Keratinocyte (primary cell): ENCODE measurements around the gene CTIF. TPM values are rescaled to one million over a fixed set of nuclear protein-coding genes. Genes with fewer than 3 reads are reported as not detected.

Source experiments
- DNase-seq: peaks from one replicate; pipeline ENCODE4 v3.0.0-alpha.2; 2011; ENCODE audit warnings: low read depth, missing footprints, low spot score
- FAIRE-seq: peaks from 2 replicates; lab custom pipeline; 2011; peaks lifted over from hg19 to GRCh38; lab: Jason Lieb, UNC
- H2AFZ ChIP-seq: 2 replicates; pipeline ENCODE4 v1.6.0; 2012; ENCODE audit warnings: low read length, control low read depth, inconsistent platforms; ENCODE audit not compliant: control insufficient read depth
- H3K27ac ChIP-seq: 2 replicates; pipeline ENCODE4 v1.5.1; 2011; ENCODE audit warnings: low read length; ENCODE audit not compliant: control insufficient read depth, insufficient read depth
- H3K27me3 ChIP-seq: 3 replicates; pipeline ENCODE4 v1.6.0; 2011; ENCODE audit warnings: low read length; ENCODE audit not compliant: control insufficient read depth, insufficient read depth; ENCODE audit errors: extremely low read depth
- H3K36me3 ChIP-seq, 2 experiments: 2 replicates in 1 of 2; 3 replicates in 1 of 2; pipeline ENCODE4 v1.5.1; 2011; ENCODE audit warnings: low read length in 2 of 2, mild to moderate bottlenecking in 1 of 2; ENCODE audit not compliant: control insufficient read depth in 2 of 2, insufficient read depth in 2 of 2; ENCODE audit errors: extremely low read depth in 1 of 2
- H3K4me1 ChIP-seq: 3 replicates; pipeline ENCODE4 v1.5.1; 2011; ENCODE audit warnings: low read length; ENCODE audit not compliant: control insufficient read depth, insufficient read depth; ENCODE audit errors: extremely low read depth
- H3K4me2 ChIP-seq: 3 replicates; pipeline ENCODE4 v1.6.0; 2011; ENCODE audit warnings: low read depth, low read length; ENCODE audit not compliant: control insufficient read depth, insufficient read depth; ENCODE audit errors: extremely low read depth
- H3K4me3 ChIP-seq, 3 experiments: fragments of 200-600 bp in 1 of 3; sonication (generic) in 1 of 3; 2 replicates in 2 of 3; 3 replicates in 1 of 3; pipeline ENCODE4 v1.5.1; 2011 to 2016; ENCODE audit warnings: low read length in 3 of 3, mild to moderate bottlenecking in 3 of 3, control low read depth in 2 of 3, inconsistent platforms in 1 of 3, low read depth in 1 of 3, mixed read lengths in 1 of 3, mixed run types in 1 of 3, moderate library complexity in 1 of 3; ENCODE audit not compliant: control insufficient read depth in 2 of 3, insufficient read depth in 2 of 3; ENCODE audit errors: extremely low read depth in 1 of 3
- H3K79me2 ChIP-seq: 2 replicates; pipeline ENCODE4 v1.6.0; 2012; ENCODE audit warnings: low read length; ENCODE audit not compliant: control insufficient read depth, insufficient read depth
- H3K9ac ChIP-seq: 3 replicates; pipeline ENCODE4 v1.6.0; 2011; ENCODE audit warnings: low read length; ENCODE audit not compliant: control insufficient read depth, insufficient read depth; ENCODE audit errors: extremely low read depth
- H3K9me1 ChIP-seq: 3 replicates; pipeline ENCODE4 v1.6.0; 2011; ENCODE audit warnings: low read length; ENCODE audit not compliant: control insufficient read depth, insufficient read depth; ENCODE audit errors: extremely low read depth
- H3K9me3 ChIP-seq: 2 replicates; pipeline ENCODE4 v1.5.1; 2012; ENCODE audit warnings: low read depth, low read length; ENCODE audit not compliant: control insufficient read depth
- H4K20me1 ChIP-seq: 3 replicates; pipeline ENCODE4 v1.6.0; 2011; ENCODE audit warnings: low read length; ENCODE audit not compliant: control insufficient read depth, insufficient read depth; ENCODE audit errors: extremely low read depth
- CTCF ChIP-seq, 3 experiments: IDR thresholded peaks in 1 of 3; conservative IDR thresholded peaks in 1 of 3; optimal IDR thresholded peaks in 1 of 3; 2 replicates in 2 of 3; 3 replicates in 1 of 3; pipeline versions ENCODE3 to v1.5.1; 2011; ENCODE audit warnings: low read length in 3 of 3, mild to moderate bottlenecking in 3 of 3, moderate library complexity in 2 of 3, control low read depth in 1 of 3, inconsistent platforms in 1 of 3; ENCODE audit not compliant: insufficient read depth in 2 of 3; ENCODE audit errors: extremely low read depth in 1 of 3
- EZH2 ChIP-seq: IDR thresholded peaks from one replicate; pipeline ENCODE4 v1.6.1; 2012; ENCODE audit warnings: inconsistent platforms, mild to moderate bottlenecking, low read length, moderate library complexity
- dilution Hi-C: fragments of 300-500 bp; cut with MboI; formaldehyde crosslinking; loops from one replicate; pipeline ENCODE4 v1.7.0; 2020; ENCODE audit warnings: low sequenced_read_pairs; ENCODE audit not compliant: extremely low pct_ligation_motif_present
- polyA plus RNA-seq, 5 experiments: library from polyadenylated mRNA; depleted of rRNA in 3 of 5; stranded (reverse) in 3 of 5; stranded (forward) in 1 of 5; unstranded in 1 of 5; fragments of >200 nt; gene quantifications; 1 replicate in 1 of 5; 2 replicates in 3 of 5; 3 replicates in 1 of 5; pipeline versions ENCODE4 v1.2.1 to v1.2.3, GENCODE V29; 2011 to 2012; ENCODE audit warnings: missing spikeins in 2 of 5, low read depth in 1 of 5, low replicate concordance in 1 of 5

Gene CTIF
- polyA plus RNA-seq, 1 donor (not counting 4 experiments of a cell fraction or from before 2014, with no cell fraction given) = 15.0 TPM

GRCh38 chr18:48735681-48736255 lies 196.9 kb downstream of the CTIF start:
- H3K9ac ChIP-seq = no peak overlapping the region
- FAIRE-seq = no peak
- H3K4me3 ChIP-seq = no peak overlapping the region
- H3K27me3 ChIP-seq = no peaks in the 10 kb centered on the region
- no peak overlapping the region for H3K4me2 ChIP-seq
- TF ChIP-seq EZH2 = no peak
- TF ChIP-seq CTCF (optimal IDR thresholded peaks at IDR 0.05 in 1 of 3, IDR thresholded peaks at IDR 0.05 in 1 of 3, conservative IDR thresholded peaks at IDR 0.05 in 1 of 3; ENCODE audit: extremely low read depth in 1 of 3, insufficient read depth in 2 of 3, low read length in 3 of 3) = no peak
- H3K4me1 ChIP-seq = peaks cover 35% of the 10 kb centered on the region
- DNase-seq = no peak
- H3K27ac ChIP-seq = no peak overlapping the region
- dilution Hi-C loops = no loop called here
- no peaks in the 10 kb centered on the region for H4K20me1 ChIP-seq
- no peak overlapping the region for H2AFZ ChIP-seq
- H3K36me3 ChIP-seq = peaks cover 0 to 1% of the 10 kb centered on the region in 2 experiments
- no peaks in the 10 kb centered on the region for H3K79me2 ChIP-seq
- no peaks in the 10 kb centered on the region for H3K9me3 ChIP-seq
- H3K9me1 ChIP-seq = no peaks in the 10 kb centered on the region

GRCh38 chr18:48736321-48737260 lies 197.8 kb downstream of the CTIF start:
- Histone ChIP-seq H3K9me3 (no peaks in the 10 kb centered on the region), H3K27ac (no peak overlapping the region), H3K36me3 (peaks cover 0 to under 1% of the 10 kb centered on the region in 2 experiments), H4K20me1 (no peaks in the 10 kb centered on the region), H3K9me1 (no peaks in the 10 kb centered on the region), H3K27me3 (no peaks in the 10 kb centered on the region), H3K4me1 (peaks cover 35% of the 10 kb centered on the region), H3K9ac (no peak overlapping the region), H3K4me2 (no peak overlapping the region), H3K79me2 (no peaks in the 10 kb centered on the region), H2AFZ (no peak overlapping the region), H3K4me3 (no peak overlapping the region)
- TF ChIP-seq CTCF (optimal IDR thresholded peaks at IDR 0.05 in 1 of 3, IDR thresholded peaks at IDR 0.05 in 1 of 3, conservative IDR thresholded peaks at IDR 0.05 in 1 of 3; ENCODE audit: extremely low read depth in 1 of 3, insufficient read depth in 2 of 3, low read length in 3 of 3) (no peak), EZH2 (no peak)
- FAIRE-seq = peak; percentile 59
- dilution Hi-C loops = no loop called here
- no peak for DNase-seq
